ENCODE measurements around the gene LRRC63. TPM values are rescaled to one million over a fixed set of nuclear protein-coding genes. Genes with fewer than 3 reads are reported as not detected.
"Not testable (repeated sequence)": the region's sequence is repeated elsewhere in the genome, so short reads cannot be mapped to it uniquely, and the experiment has no call there.

The LRRC63 gene
- polyA plus RNA-seq, 2 donors: 0.01 TPM; not detected in 1

DNA sequence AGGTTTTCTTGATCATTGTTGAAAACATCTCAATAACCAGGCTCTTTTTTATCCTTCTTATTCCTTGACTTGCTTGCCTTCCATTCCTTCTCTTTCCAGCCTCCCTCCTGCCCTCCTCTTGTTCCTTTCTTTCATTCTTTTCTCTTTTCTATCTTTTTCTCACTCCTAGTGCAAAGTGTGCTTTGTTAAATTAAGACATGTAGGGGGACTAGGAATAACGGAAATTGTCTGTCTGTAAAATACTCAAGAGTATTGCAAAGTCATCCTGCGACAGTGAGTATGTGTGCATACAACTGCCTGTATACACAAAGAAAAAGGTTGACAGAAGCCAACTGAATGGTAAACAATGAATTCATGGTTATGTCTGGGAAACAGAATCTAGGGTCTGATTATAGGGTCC, 70.1 kb downstream of the LRRC63 start:
- no peaks in the 10 kb centered on the region for H3K27me3 ChIP-seq (ENCODE audit: control insufficient read depth in 1 of 2, insufficient read depth in 2 of 2, low read length in 2 of 2)
- WGBS, 2 donors: 39 to 52% methylated on average over 2 of the region's 2 CpGs
- H3K36me3 ChIP-seq (ENCODE audit: control insufficient read depth in 2 of 2, insufficient read depth in 2 of 2, low read length in 1 of 2): no peaks in the 10 kb centered on the region
- no peaks in the 10 kb centered on the region for H3K9me3 ChIP-seq (ENCODE audit: control insufficient read depth in 2 of 2, insufficient read depth in 1 of 2, low read depth in 1 of 2, low read length in 1 of 2)
- no peak overlapping the region for H3K27ac ChIP-seq (ENCODE audit: low read depth in 2 of 2, low read length in 1 of 2)
- no peaks in the 10 kb centered on the region for H3K4me1 ChIP-seq (ENCODE audit: control insufficient read depth in 2 of 2, insufficient read depth in 2 of 2, low read length in 1 of 2)
- no peak overlapping the region for H3K4me3 ChIP-seq (ENCODE audit: low read depth in 1 of 2, low read length in 2 of 2)

DNA sequence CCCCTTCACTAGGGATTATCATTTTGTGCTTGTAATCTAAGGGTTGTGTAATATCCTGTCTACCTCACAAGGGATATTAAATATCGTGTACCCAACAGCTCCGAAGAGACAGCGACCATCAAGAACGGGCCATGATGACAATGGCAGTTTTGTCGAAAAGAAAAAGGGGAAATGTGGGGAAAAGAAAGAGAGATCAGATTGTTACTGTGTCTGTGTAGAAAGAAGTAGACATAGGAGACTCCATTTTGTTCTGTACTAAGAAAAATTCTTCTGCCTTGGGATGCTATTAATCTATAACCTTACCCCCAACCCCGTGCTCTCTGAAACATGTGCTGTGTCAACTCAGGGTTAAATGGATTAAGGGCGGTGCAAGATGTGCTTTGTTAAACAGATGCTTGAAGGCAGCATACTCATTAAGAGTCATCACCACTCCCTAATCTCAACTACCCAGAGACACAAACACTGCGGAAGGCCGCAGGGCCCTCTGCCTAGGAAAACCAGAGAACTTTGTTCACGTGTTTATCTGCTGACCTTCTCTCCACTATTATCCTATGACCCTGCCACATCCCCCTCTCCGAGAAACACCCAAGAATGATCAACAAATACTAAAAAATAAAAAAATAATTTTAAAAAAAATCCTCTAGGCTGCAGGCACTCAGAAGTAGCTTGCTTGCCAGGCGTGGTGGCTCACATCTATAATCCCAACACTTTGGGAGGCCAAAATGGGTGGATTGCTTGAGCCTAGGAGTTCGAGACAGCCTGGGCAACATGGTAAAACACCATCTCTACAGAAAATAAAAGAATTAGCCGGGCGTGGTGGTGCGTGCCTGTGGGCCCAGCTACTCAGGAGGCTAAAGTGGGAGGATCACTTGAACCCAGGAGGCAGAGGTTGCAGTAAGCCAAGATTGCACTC, 72.4 kb downstream of the LRRC63 start:
- H3K27ac ChIP-seq (ENCODE audit: low read depth in 2 of 2, low read length in 1 of 2); H3K36me3 ChIP-seq (ENCODE audit: control insufficient read depth in 2 of 2, insufficient read depth in 2 of 2, low read length in 1 of 2); H3K4me3 ChIP-seq (ENCODE audit: low read depth in 1 of 2, low read length in 2 of 2); H3K27me3 ChIP-seq (ENCODE audit: control insufficient read depth in 1 of 2, insufficient read depth in 2 of 2, low read length in 2 of 2); H3K4me1 ChIP-seq (ENCODE audit: control insufficient read depth in 2 of 2, insufficient read depth in 2 of 2, low read length in 1 of 2); H3K9me3 ChIP-seq (ENCODE audit: control insufficient read depth in 2 of 2, insufficient read depth in 1 of 2, low read depth in 1 of 2, low read length in 1 of 2): not testable (repeated sequence)
- WGBS, 2 donors: 71 to 73% methylated on average over 16 of the region's 16 CpGs

DNA sequence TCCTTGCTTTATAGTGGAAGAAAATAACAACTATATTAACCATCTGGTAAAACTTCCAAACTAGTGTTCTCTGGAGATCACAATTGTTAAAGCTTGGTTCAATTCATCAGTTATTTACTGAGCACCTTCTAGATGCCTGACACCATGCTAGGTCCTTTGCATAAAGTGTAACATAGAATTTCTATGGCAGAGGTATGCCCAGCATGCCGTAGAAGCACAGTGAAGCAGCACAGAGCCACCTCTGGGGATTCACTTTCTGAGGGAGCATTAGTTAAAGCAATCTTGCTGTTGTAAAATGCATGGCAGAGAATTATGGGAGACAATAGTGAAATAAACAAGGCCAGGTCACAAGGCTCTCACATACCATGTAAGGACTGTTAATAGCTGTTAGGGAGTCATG, 75.2 kb downstream of the LRRC63 start:
- Histone ChIP-seq H3K4me1 (ENCODE audit: control insufficient read depth in 2 of 2, insufficient read depth in 2 of 2, low read length in 1 of 2) (no peaks in the 10 kb centered on the region), H3K27ac (ENCODE audit: low read depth in 2 of 2, low read length in 1 of 2) (no peak overlapping the region), H3K27me3 (ENCODE audit: control insufficient read depth in 1 of 2, insufficient read depth in 2 of 2, low read length in 2 of 2) (peaks cover 0 to 4% of the 10 kb centered on the region in 2 donors), H3K4me3 (ENCODE audit: low read depth in 1 of 2, low read length in 2 of 2) (no peak overlapping the region), H3K36me3 (ENCODE audit: control insufficient read depth in 2 of 2, insufficient read depth in 2 of 2, low read length in 1 of 2) (no peaks in the 10 kb centered on the region), H3K9me3 (ENCODE audit: control insufficient read depth in 2 of 2, insufficient read depth in 1 of 2, low read depth in 1 of 2, low read length in 1 of 2) (no peaks in the 10 kb centered on the region)
- 76 to 90% methylated on average over 1 of the region's 1 CpG for WGBS, 2 donors

DNA sequence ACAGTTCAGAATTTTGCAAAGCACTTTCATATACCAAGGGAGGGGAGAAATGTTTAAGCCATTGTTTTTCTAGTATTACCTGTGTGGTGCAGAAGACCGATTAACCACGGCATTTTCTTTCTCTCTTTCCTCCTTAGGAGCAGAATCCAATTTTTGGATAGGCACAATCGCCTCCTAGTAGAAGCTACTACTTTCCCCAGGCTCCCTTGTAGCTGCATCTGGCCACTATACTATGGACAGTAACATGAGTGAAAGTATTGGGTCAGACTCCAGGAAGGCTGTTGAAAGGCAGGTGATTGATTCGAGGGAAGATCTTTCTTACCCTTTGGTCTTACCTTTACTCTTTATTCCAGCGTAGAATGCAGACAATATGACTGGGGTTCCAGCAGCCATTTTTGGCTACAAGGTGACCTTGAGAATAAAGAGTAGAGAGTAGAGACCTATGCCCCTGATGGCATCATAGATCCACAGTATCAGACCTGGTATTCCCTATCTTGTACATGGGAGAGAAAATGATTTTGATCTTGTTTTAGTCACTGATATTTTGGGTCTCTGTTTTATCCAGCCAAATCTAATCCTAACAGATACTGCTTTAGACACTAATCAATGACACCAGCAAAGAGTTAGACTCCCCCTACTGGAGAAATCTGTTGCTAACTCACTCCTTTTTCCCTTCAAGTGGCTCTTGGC, 77.0 kb downstream of the LRRC63 start:
- WGBS, 2 donors: 87% methylated on average over 5 of the region's 5 CpGs

DNA sequence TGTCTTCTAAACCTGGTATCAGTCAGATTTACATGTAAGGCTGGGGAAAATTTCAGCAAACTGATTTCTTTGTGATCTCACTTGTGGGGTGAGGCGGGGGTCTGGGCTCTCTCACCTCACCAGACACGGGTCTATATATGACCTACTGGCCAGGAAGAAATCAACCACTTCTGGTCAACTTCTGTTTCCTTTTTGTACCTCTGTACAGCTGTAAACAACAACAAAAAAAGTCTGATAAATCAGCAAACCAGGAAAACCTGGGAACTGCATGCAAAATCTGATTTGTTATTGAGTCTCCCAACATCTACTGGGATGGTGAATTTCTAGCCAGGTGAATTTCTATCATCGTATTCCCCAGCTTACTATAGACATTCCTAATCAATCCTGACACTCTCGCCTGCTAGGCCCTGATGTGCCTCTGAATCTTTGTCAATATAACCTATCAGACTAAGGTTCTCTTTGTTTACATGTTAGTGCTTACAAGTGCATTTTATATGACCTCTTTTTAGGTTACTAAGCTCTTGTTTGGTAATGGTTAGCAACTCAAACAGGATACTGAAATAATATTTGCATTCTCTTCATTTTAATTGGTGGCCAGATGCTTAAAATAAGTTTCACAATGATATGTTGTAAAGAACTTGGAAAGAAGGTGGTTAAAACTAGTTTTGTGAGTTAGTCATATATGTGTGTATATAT, 77.7 kb downstream of the LRRC63 start:
- no peak overlapping the region for H3K4me3 ChIP-seq (ENCODE audit: low read depth in 1 of 2, low read length in 2 of 2)
- H3K27ac ChIP-seq (ENCODE audit: low read depth in 2 of 2, low read length in 1 of 2): no peak overlapping the region
- H3K36me3 ChIP-seq (ENCODE audit: control insufficient read depth in 2 of 2, insufficient read depth in 2 of 2, low read length in 1 of 2): no peaks in the 10 kb centered on the region
- peaks cover 0 to 4% of the 10 kb centered on the region in 2 donors for H3K27me3 ChIP-seq (ENCODE audit: control insufficient read depth in 1 of 2, insufficient read depth in 2 of 2, low read length in 2 of 2)
- 55 to 57% methylated on average over 4 of the region's 4 CpGs for WGBS, 2 donors
- no peaks in the 10 kb centered on the region for H3K4me1 ChIP-seq (ENCODE audit: control insufficient read depth in 2 of 2, insufficient read depth in 2 of 2, low read length in 1 of 2)
- H3K9me3 ChIP-seq (ENCODE audit: control insufficient read depth in 2 of 2, insufficient read depth in 1 of 2, low read depth in 1 of 2, low read length in 1 of 2): no peaks in the 10 kb centered on the region

More for the DNA sequence above, 77.0 kb downstream of the LRRC63 start:
- Histone ChIP-seq H3K9me3 (ENCODE audit: control insufficient read depth in 2 of 2, insufficient read depth in 1 of 2, low read depth in 1 of 2, low read length in 1 of 2) (no peaks in the 10 kb centered on the region), H3K4me1 (ENCODE audit: control insufficient read depth in 2 of 2, insufficient read depth in 2 of 2, low read length in 1 of 2) (no peaks in the 10 kb centered on the region), H3K27ac (ENCODE audit: low read depth in 2 of 2, low read length in 1 of 2) (no peak overlapping the region), H3K4me3 (ENCODE audit: low read depth in 1 of 2, low read length in 2 of 2) (no peak overlapping the region), H3K36me3 (ENCODE audit: control insufficient read depth in 2 of 2, insufficient read depth in 2 of 2, low read length in 1 of 2) (no peaks in the 10 kb centered on the region), H3K27me3 (ENCODE audit: control insufficient read depth in 1 of 2, insufficient read depth in 2 of 2, low read length in 2 of 2) (peaks cover 0 to 4% of the 10 kb centered on the region in 2 donors)

DNA sequence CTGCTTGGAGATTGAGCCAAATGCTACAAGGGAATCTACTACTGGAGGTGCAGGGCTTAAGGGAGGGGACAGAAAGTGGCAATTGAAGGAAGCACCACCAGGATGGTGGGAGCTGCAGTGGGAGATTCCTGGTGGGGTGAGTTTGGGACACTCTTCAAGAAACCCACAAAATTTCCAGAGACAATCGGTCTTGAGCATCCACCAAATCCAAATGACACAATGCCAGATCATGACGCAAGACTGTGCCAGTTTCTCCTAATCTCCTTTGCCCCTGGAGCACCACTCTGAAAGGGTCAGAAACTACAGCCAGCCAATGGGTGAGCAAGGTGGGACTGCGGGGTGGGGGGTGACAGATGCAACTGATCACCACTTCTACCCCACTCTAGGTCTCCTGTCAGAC, 78.7 kb downstream of the LRRC63 start:
- no peak overlapping the region for H3K4me3 ChIP-seq (ENCODE audit: low read depth in 1 of 2, low read length in 2 of 2)
- 70 to 77% methylated on average over 3 of the region's 3 CpGs for WGBS, 2 donors
- peaks cover 0 to 4% of the 10 kb centered on the region in 2 donors for H3K27me3 ChIP-seq (ENCODE audit: control insufficient read depth in 1 of 2, insufficient read depth in 2 of 2, low read length in 2 of 2)
- H3K9me3 ChIP-seq (ENCODE audit: control insufficient read depth in 2 of 2, insufficient read depth in 1 of 2, low read depth in 1 of 2, low read length in 1 of 2): no peaks in the 10 kb centered on the region
- no peak overlapping the region for H3K27ac ChIP-seq (ENCODE audit: low read depth in 2 of 2, low read length in 1 of 2)
- no peaks in the 10 kb centered on the region for H3K36me3 ChIP-seq (ENCODE audit: control insufficient read depth in 2 of 2, insufficient read depth in 2 of 2, low read length in 1 of 2)
- no peaks in the 10 kb centered on the region for H3K4me1 ChIP-seq (ENCODE audit: control insufficient read depth in 2 of 2, insufficient read depth in 2 of 2, low read length in 1 of 2)

DNA sequence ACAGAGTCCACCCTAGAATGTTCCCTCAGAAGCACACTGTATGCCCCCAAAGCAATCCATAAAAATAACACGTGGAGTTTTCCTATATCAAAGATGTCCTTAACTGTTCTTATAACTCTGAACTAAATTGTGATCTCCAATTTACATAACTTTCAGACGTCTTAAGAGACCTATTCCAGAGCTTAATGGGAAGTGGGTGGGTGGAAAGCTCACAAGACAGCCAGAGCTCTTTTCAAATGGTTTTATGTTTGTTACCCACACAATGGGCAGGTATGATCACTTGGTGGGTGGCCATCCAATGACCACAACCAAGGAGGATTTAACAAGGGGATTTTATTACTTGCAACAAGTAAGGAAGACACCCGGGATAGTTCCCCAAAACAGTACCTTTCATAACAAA, 81.7 kb downstream of the LRRC63 start:
- Histone ChIP-seq H3K36me3 (ENCODE audit: control insufficient read depth in 2 of 2, insufficient read depth in 2 of 2, low read length in 1 of 2) (no peaks in the 10 kb centered on the region), H3K9me3 (ENCODE audit: control insufficient read depth in 2 of 2, insufficient read depth in 1 of 2, low read depth in 1 of 2, low read length in 1 of 2) (no peaks in the 10 kb centered on the region), H3K4me3 (ENCODE audit: low read depth in 1 of 2, low read length in 2 of 2) (no peak overlapping the region), H3K27ac (ENCODE audit: low read depth in 2 of 2, low read length in 1 of 2) (no peak overlapping the region), H3K27me3 (ENCODE audit: control insufficient read depth in 1 of 2, insufficient read depth in 2 of 2, low read length in 2 of 2) (peaks cover 0 to 4% of the 10 kb centered on the region in 2 donors), H3K4me1 (ENCODE audit: control insufficient read depth in 2 of 2, insufficient read depth in 2 of 2, low read length in 1 of 2) (no peaks in the 10 kb centered on the region)
- WGBS, 2 donors: 81 to 82% methylated on average over 3 of the region's 3 CpGs

DNA sequence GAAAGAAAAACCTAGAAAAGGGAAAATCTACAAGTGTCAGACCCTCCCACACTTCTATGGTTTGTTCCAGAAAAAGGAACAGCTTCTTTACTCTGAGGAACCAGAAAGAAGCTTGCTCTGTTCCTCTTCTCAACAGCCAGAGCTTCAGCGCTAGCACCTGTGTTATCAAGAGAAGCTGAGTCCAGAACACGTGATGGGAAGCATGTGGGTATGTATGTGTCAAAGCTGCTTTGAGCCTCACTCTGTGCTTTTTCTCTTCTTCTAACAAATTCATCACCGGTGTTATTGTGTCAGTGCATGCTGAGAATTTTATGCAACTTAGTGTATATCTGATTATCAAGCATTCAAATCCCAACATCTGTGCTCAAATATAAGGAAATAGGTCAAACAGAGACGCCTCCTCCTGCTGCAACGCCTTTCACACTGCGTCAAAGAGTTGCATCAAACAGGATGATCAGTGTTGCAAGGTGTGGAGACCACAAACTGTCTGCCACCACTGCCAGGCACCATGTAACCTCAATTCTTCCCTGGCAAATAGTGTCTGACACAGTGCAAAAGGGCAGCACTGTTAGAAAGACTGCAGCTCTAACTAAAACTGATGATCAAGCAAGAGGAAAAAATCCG, 83.9 kb downstream of the LRRC63 start:
- 56% methylated on average over 7 of the region's 7 CpGs for WGBS, 2 donors
- H3K4me3 ChIP-seq (ENCODE audit: low read depth in 1 of 2, low read length in 2 of 2): no peak overlapping the region
- H3K27me3 ChIP-seq (ENCODE audit: control insufficient read depth in 1 of 2, insufficient read depth in 2 of 2, low read length in 2 of 2): peaks cover 0 to 4% of the 10 kb centered on the region in 2 donors
- no peaks in the 10 kb centered on the region for H3K36me3 ChIP-seq (ENCODE audit: control insufficient read depth in 2 of 2, insufficient read depth in 2 of 2, low read length in 1 of 2)
- H3K9me3 ChIP-seq (ENCODE audit: control insufficient read depth in 2 of 2, insufficient read depth in 1 of 2, low read depth in 1 of 2, low read length in 1 of 2): no peaks in the 10 kb centered on the region
- no peaks in the 10 kb centered on the region for H3K4me1 ChIP-seq (ENCODE audit: control insufficient read depth in 2 of 2, insufficient read depth in 2 of 2, low read length in 1 of 2)
- peak overlapping the region in 1 of 2 donors; percentile 13 for H3K27ac ChIP-seq (ENCODE audit: low read depth in 2 of 2, low read length in 1 of 2)

DNA sequence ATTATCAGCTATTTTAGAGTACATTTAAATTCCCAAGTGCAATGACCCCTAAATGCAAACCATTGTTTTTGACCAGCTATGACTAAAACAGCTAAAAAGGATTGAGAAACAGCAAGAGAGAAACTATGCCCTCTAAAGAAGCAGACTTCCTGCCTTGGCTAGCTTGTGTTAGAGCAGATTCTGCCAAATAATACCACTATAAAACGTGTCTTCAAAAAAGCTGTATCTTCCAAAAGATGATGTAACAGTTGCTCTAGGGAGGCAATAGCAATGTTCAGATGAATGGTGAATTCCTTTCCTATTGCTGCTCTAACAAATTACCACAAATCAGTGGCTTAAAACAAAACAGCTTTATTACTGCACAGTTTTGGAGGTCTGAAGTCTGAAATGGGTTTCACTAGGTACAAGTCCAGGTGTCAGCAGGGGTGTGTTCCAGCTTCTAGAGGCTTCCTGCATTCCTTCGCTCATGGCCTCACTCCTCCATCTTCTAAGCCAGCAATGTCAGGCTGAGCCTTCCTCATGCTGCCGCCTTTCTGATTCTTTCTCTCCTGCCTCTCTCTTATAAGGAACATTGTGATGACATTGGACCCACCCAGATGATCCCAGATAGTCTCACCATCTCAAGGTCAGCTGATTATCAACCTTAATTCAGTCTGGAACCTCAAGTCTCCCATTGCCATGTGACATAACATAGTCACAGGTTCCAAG, 84.5 kb downstream of the LRRC63 start:
- Histone ChIP-seq H3K4me1 (ENCODE audit: control insufficient read depth in 2 of 2, insufficient read depth in 2 of 2, low read length in 1 of 2) (no peaks in the 10 kb centered on the region), H3K9me3 (ENCODE audit: control insufficient read depth in 2 of 2, insufficient read depth in 1 of 2, low read depth in 1 of 2, low read length in 1 of 2) (no peaks in the 10 kb centered on the region), H3K27ac (ENCODE audit: low read depth in 2 of 2, low read length in 1 of 2) (peak overlapping the region in 1 of 2 donors; percentile 19), H3K36me3 (ENCODE audit: control insufficient read depth in 2 of 2, insufficient read depth in 2 of 2, low read length in 1 of 2) (no peaks in the 10 kb centered on the region), H3K27me3 (ENCODE audit: control insufficient read depth in 1 of 2, insufficient read depth in 2 of 2, low read length in 2 of 2) (no peaks in the 10 kb centered on the region), H3K4me3 (ENCODE audit: low read depth in 1 of 2, low read length in 2 of 2) (no peak overlapping the region)
- 62 to 70% methylated on average over 3 of the region's 3 CpGs for WGBS, 2 donors
